ENCODE results near the gene TCF4. TPM values are rescaled to one million over a fixed set of nuclear protein-coding genes. Genes with fewer than 3 reads are reported as not detected.

TCF4 gene
- total RNA-seq, 2 donors from 2014 or later: 31.6 to 34.0 TPM

GRCh38 chr18:55494441-55494840, 93.6 kb downstream of the TCF4 start:
- no peaks in the 10 kb centered on the region for H3K27me3 ChIP-seq
- intact Hi-C loops (cut with DNase I): no loop called here
- no peak overlapping the region for H3K4me3 ChIP-seq
- H3K9me3 ChIP-seq: no peaks in the 10 kb centered on the region
- no peak overlapping the region for H3K27ac ChIP-seq
- ATAC-seq: no peak
- WGBS, 2 donors: 91 to 97% methylated on average over 1 of the region's 1 CpG
- TF ChIP-seq POLR2A (IDR thresholded peaks at IDR 0.05) (no peak), CTCF (IDR thresholded peaks at IDR 0.05) (no peak)
- no peaks in the 10 kb centered on the region for H3K36me3 ChIP-seq (replicated peaks in 1 of 2; ENCODE audit: insufficient read depth in 1 of 2, low read depth in 2 of 2)
- DNase-seq: no peak
- H3K4me1 ChIP-seq: no peaks in the 10 kb centered on the region

GRCh38 chr18:55491616-55492015, 96.4 kb downstream of the TCF4 start:
- H3K4me1 ChIP-seq: no peaks in the 10 kb centered on the region
- ATAC-seq (no peak), DNase-seq (no peak)
- no peak for TF ChIP-seq POLR2A (IDR thresholded peaks at IDR 0.05)
- no peak for TF ChIP-seq CTCF (IDR thresholded peaks at IDR 0.05)
- intact Hi-C loops (cut with DNase I): no loop called here
- H3K9me3 ChIP-seq: no peaks in the 10 kb centered on the region
- WGBS, 2 donors: 68 to 80% methylated on average over 4 of the region's 4 CpGs
- no peak overlapping the region for H3K27ac ChIP-seq
- H3K4me3 ChIP-seq: no peak overlapping the region
- H3K36me3 ChIP-seq (replicated peaks in 1 of 2; ENCODE audit: insufficient read depth in 1 of 2, low read depth in 2 of 2): no peaks in the 10 kb centered on the region
- no peaks in the 10 kb centered on the region for H3K27me3 ChIP-seq

DNA sequence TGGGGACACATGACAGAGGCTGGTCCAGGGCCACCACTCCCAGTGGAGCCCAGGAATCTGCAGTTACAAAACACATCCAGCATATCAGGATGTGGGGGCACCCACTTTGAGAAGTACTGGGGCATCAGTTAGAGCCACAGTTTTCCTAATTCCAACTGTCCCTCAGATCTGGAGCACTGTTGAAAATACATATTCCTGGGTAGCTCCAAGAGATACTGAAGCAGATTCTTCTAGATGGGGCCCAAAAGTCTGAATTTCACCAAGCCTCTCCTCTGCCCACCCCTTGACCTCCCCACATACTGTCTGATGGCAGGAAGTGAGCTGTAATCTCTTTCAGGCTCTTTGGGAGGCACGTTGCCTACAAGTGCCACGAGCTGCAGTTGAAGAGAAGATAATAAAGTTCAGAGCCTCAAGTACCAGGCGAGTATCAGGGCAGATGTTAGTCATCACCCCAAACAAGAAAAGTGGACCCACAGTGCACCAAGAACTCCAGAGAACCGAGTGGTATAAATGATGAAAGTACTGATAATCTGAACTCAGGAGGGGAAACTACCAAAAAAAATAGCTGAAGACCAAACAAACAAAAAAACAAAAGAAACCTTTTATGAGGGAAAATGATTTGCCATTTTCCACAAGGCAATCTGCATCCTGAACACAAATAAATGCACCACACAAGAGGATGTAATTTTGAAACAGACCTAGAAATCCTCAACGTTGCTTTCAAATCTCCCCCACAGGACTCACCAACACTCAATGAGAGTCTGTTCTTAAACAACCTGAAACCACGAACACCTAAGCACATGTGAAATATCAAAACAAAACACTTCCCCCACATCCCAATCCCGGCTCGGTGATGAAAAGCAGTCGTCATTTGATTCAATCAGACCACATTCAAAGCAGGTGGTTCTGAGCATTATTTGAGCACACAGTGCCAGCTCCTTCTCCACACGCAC, 98.7 kb downstream of the TCF4 start:
- no peak overlapping the region for H3K4me3 ChIP-seq
- H3K27me3 ChIP-seq: no peaks in the 10 kb centered on the region
- no peaks in the 10 kb centered on the region for H3K9me3 ChIP-seq
- ATAC-seq (no peak), DNase-seq (no peak)
- intact Hi-C loops (cut with DNase I): no loop called here
- 47 to 52% methylated on average over 10 of the region's 10 CpGs for WGBS, 2 donors
- no peaks in the 10 kb centered on the region for H3K4me1 ChIP-seq
- no peak for TF ChIP-seq CTCF (IDR thresholded peaks at IDR 0.05)
- no peak for TF ChIP-seq POLR2A (IDR thresholded peaks at IDR 0.05)
- H3K27ac ChIP-seq: no peak overlapping the region
- no peaks in the 10 kb centered on the region for H3K36me3 ChIP-seq (replicated peaks in 1 of 2; ENCODE audit: insufficient read depth in 1 of 2, low read depth in 2 of 2)

DNA sequence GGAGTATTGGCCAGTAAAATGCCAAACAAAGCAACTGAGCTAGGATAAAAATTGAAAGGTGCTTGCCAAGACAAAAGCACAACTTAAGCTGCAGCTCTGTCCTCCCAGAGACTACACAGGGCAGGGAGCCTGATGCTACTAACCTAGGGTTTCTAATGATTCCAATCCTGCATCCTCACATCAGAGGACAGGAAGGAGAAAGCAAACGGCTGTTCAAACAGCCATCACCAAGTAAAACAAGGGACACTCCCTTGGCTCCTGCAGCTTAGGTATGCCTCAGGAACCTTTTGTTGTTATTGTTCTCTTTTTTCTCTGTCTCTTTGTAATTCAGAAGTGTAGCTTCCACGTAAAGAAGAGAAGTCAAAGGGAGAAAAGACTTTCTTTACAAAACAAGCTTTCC, 99.5 kb downstream of the TCF4 start:
- intact Hi-C loops (cut with DNase I): no loop called here
- Histone ChIP-seq H3K4me3 (no peak overlapping the region), H3K36me3 (replicated peaks in 1 of 2; ENCODE audit: insufficient read depth in 1 of 2, low read depth in 2 of 2) (no peaks in the 10 kb centered on the region), H3K4me1 (no peaks in the 10 kb centered on the region), H3K27ac (no peak overlapping the region), H3K27me3 (no peaks in the 10 kb centered on the region), H3K9me3 (no peaks in the 10 kb centered on the region)
- 46 to 62% methylated on average over 2 of the region's 2 CpGs for WGBS, 2 donors
- ATAC-seq: no peak
- TF ChIP-seq POLR2A (IDR thresholded peaks at IDR 0.05) (no peak), CTCF (IDR thresholded peaks at IDR 0.05) (no peak)
- DNase-seq: no peak

GRCh38 chr18:55487997-55488396, 100.0 kb downstream of the TCF4 start:
- intact Hi-C loops (cut with DNase I): no loop called here
- no peaks in the 10 kb centered on the region for H3K36me3 ChIP-seq (replicated peaks in 1 of 2; ENCODE audit: insufficient read depth in 1 of 2, low read depth in 2 of 2)
- H3K4me3 ChIP-seq: no peak overlapping the region
- TF ChIP-seq POLR2A (IDR thresholded peaks at IDR 0.05) (no peak), CTCF (IDR thresholded peaks at IDR 0.05) (no peak)
- no peaks in the 10 kb centered on the region for H3K9me3 ChIP-seq
- H3K27me3 ChIP-seq: no peaks in the 10 kb centered on the region
- DNase-seq (no peak), ATAC-seq (no peak)
- no peaks in the 10 kb centered on the region for H3K4me1 ChIP-seq
- WGBS, 2 donors: 72 to 77% methylated on average over 4 of the region's 4 CpGs
- H3K27ac ChIP-seq: no peak overlapping the region
